K562 (cell line): ENCODE measurements around the gene SPTAN1. TPM values are rescaled to one million over a fixed set of nuclear protein-coding genes. Genes with fewer than 3 reads are reported as not detected.

Source experiments
- ATF3 ChIP-seq, 2 experiments: fragments of 450-650 bp in 1 of 2; sonication (generic) in 1 of 2; formaldehyde crosslinking in 1 of 2; IDR thresholded peaks in 1 of 2; conservative IDR thresholded peaks in 1 of 2; 2 replicates each; pipeline versions ENCODE4 v1.6.1 to v1.8.1; 2016 to 2023; ENCODE audit warnings: mild to moderate bottlenecking in 2 of 2, moderate library complexity in 2 of 2, inconsistent platforms in 1 of 2, missing genetic modification reagents in 1 of 2
- DLX4 ChIP-seq: fragments of 250-450 bp; sonication (Bioruptor Pico); IDR thresholded peaks from 2 replicates; pipeline ENCODE4 v1.6.1; 2021; ENCODE audit warnings: mild to moderate bottlenecking
- E2F1 ChIP-seq: sonication (generic); formaldehyde crosslinking; IDR thresholded peaks from 2 replicates; pipeline ENCODE4 v1.8.1; 2023; ENCODE audit warnings: mild to moderate bottlenecking, missing genetic modification reagents, moderate library complexity
- E2F6 ChIP-seq, 2 experiments: IDR thresholded peaks; 2 replicates each; pipeline ENCODE4 v1.6.1; 2011; ENCODE audit warnings: borderline replicate concordance in 1 of 2, control low read depth in 1 of 2, low read depth in 1 of 2, low read length in 1 of 2, mild to moderate bottlenecking in 1 of 2, mixed read lengths in 1 of 2, moderate library complexity in 1 of 2; ENCODE audit not compliant: insufficient read depth in 1 of 2, insufficient read length in 1 of 2, poor library complexity in 1 of 2, severe bottlenecking in 1 of 2; ENCODE audit errors: extremely low read depth in 1 of 2
- EGR1 ChIP-seq: fragments of 450-650 bp; conservative IDR thresholded peaks from 2 replicates; pipeline ENCODE4 v1.6.1; 2017; ENCODE audit warnings: mild to moderate bottlenecking
- EP300 ChIP-seq: IDR thresholded peaks from 2 replicates; pipeline ENCODE4 v1.6.1; 2012; ENCODE audit warnings: low read length, improper control_type of control experiment
- ETS2 ChIP-seq: IDR thresholded peaks from 2 replicates; pipeline ENCODE4 v1.6.1; 2016; ENCODE audit warnings: borderline replicate concordance, missing genetic modification characterization, mild to moderate bottlenecking, moderate library complexity, missing compliant biosample characterization; ENCODE audit not compliant: poor library complexity, severe bottlenecking
- FOXA1 ChIP-seq: fragments of 450-650 bp; IDR thresholded peaks from 2 replicates; pipeline ENCODE4 v1.6.1; 2016; ENCODE audit warnings: mild to moderate bottlenecking, borderline replicate concordance
- FOXJ2 ChIP-seq: fragments of 200-800 bp; sonication (Bioruptor generic); IDR thresholded peaks from 2 replicates; pipeline ENCODE4 v1.6.1; 2016; ENCODE audit warnings: missing genetic modification characterization, missing compliant biosample characterization
- KLF13 ChIP-seq: fragments of 450-650 bp; IDR thresholded peaks from 2 replicates; pipeline ENCODE4 v1.6.1; 2016; ENCODE audit warnings: missing genetic modification characterization, low read depth, mild to moderate bottlenecking, missing compliant biosample characterization, moderate library complexity, borderline replicate concordance
- NFXL1 ChIP-seq: fragments of 450-650 bp; formaldehyde crosslinking; IDR thresholded peaks from 2 replicates; pipeline ENCODE4 v1.4.0; 2021; ENCODE audit warnings: mild to moderate bottlenecking
- NKRF ChIP-seq: fragments of 450-650 bp; IDR thresholded peaks from 2 replicates; pipeline ENCODE4 v1.6.1; 2016; ENCODE audit warnings: borderline replicate concordance
- NR2C2 ChIP-seq, 2 experiments: fragments of 200-800 bp in 1 of 2; sonication (Bioruptor generic) in 1 of 2; sonication (generic) in 1 of 2; formaldehyde crosslinking in 1 of 2; IDR thresholded peaks; 2 replicates each; pipeline versions ENCODE4 v1.6.1 to v1.8.0; 2016 to 2022; ENCODE audit warnings: mild to moderate bottlenecking in 1 of 2, missing compliant biosample characterization in 1 of 2, missing genetic modification characterization in 1 of 2, missing genetic modification reagents in 1 of 2
- PHB ChIP-seq: fragments of 250-450 bp; sonication (Bioruptor Pico); IDR thresholded peaks from 2 replicates; pipeline ENCODE4 v1.5.0; 2021
- POLR3G ChIP-seq: IDR thresholded peaks from 2 replicates; pipeline ENCODE4 v1.6.1; 2011; ENCODE audit not compliant: insufficient read length, insufficient replicate concordance; ENCODE audit errors: extremely low read depth
- PTBP1 ChIP-seq: fragments of 200-400 bp; formaldehyde crosslinking; IDR thresholded peaks from 2 replicates; pipeline ENCODE4 v1.6.1; 2017; ENCODE audit warnings: low read depth, low read length
- RB1 ChIP-seq: fragments of 450-650 bp; IDR thresholded peaks from 2 replicates; pipeline ENCODE4 v1.6.1; 2017; ENCODE audit warnings: low read depth, mild to moderate bottlenecking
- SAP30 ChIP-seq: fragments of 200-600 bp; sonication (generic); IDR thresholded peaks from 2 replicates; pipeline ENCODE4 v1.6.1; 2012; ENCODE audit warnings: borderline replicate concordance, low read depth, mild to moderate bottlenecking, moderate library complexity, low read length, control low read depth, inconsistent platforms; ENCODE audit not compliant: insufficient read depth, poor library complexity, severe bottlenecking
- SMARCE1 ChIP-seq: fragments of 450-650 bp; IDR thresholded peaks from 2 replicates; pipeline ENCODE4 v1.7.1; 2016; ENCODE audit warnings: mild to moderate bottlenecking
- SP2 ChIP-seq: IDR thresholded peaks from 2 replicates; pipeline ENCODE4 v1.6.1; 2011; ENCODE audit warnings: mild to moderate bottlenecking, low read depth, low read length, moderate library complexity; ENCODE audit not compliant: poor library complexity, severe bottlenecking; ENCODE audit errors: extremely low read depth
- TBP ChIP-seq: optimal IDR thresholded peaks from 2 replicates; pipeline ENCODE3; 2011; ENCODE audit warnings: low read depth, low read length, improper control_type of control experiment
- TSC22D4 ChIP-seq: fragments of 450-650 bp; IDR thresholded peaks from 2 replicates; pipeline ENCODE4 v1.6.1; 2016; ENCODE audit warnings: missing genetic modification characterization, missing biosample characterization, control low read depth
- polyA plus RNA-seq, 8 experiments: library from polyadenylated mRNA; depleted of rRNA in 4 of 8; stranded (reverse) in 5 of 8; unstranded in 3 of 8; fragments of >200 nt; fragmentation: Nextera tagmentation in 2 of 8; fragmentation: Illumina TruSeq in 1 of 8; extraction: Ambion mirVana in 2 of 8; extraction: Trizol in 1 of 8; gene quantifications; 2 replicates each; pipeline versions ENCODE4 v1.2.1 to v1.2.3, GENCODE V29; 2011 to 2014; ENCODE audit warnings: inconsistent platforms in 1 of 8, missing spikeins in 1 of 8
- total RNA-seq, 7 experiments: library from RNA; depleted of rRNA in 6 of 7; stranded (reverse); fragments of >200 nt in 6 of 7; fragmentation: Illumina TruSeq in 2 of 7; extraction: Trizol in 2 of 7; gene quantifications; 2 replicates each; pipeline versions ENCODE4 v1.2.1 to v1.2.3, GENCODE V29; 2011 to 2021; ENCODE audit warnings: low replicate concordance in 1 of 7

Gene SPTAN1
- total and polyA plus RNA-seq, 9 of the 15 experiments (the other 6 are each of a cell fraction or from before 2014, with no cell fraction given): 1.5 to 13.5 (median 6.8) TPM

GRCh38 chr9:128593039-128593438 is 40.7 kb downstream of the SPTAN1 start (continued):
- TF ChIP-seq NR2C2 (CRISPR knock-in tag; IDR thresholded peaks at IDR 0.05) (no peak), NR2C2 (tag; IDR thresholded peaks at IDR 0.05) (no peak), FOXA1 (no peak), SP2 (no peak), EGR1 (no peak), ATF3 (IDR thresholded peaks at IDR 0.05) (no peak), ATF3 (CRISPR knock-in tag; conservative IDR thresholded peaks at IDR 0.05) (no peak), EP300 (peak; percentile 38; the same call in 1 of the 2 replicates), POLR3G (no peak), E2F1 (CRISPR knock-in tag) (no peak), DLX4 (no peak), SAP30 (no peak), RB1 (no peak), ETS2 (tag) (no peak), KLF13 (tag) (no peak), NFXL1 (CRISPR knock-in tag) (no peak), FOXJ2 (tag) (no peak), TBP (no peak), PHB (CRISPR knock-in tag) (no peak), E2F6 (IDR thresholded peaks at IDR 0.05; ENCODE audit: borderline replicate concordance in 1 of 2, extremely low read depth in 1 of 2, insufficient read depth in 1 of 2, insufficient read length in 1 of 2, low read depth in 1 of 2, low read length in 1 of 2, poor library complexity in 1 of 2, severe bottlenecking in 1 of 2) (no peak), NKRF (no peak), PTBP1 (no peak), TSC22D4 (tag) (no peak), SMARCE1 (no peak)
